GM20000 (cell line): Measurements from ENCODE around the gene TDRD6.

Source experiments
- DNase-seq: peaks from one replicate; pipeline ENCODE4 v3.0.0; 2012; ENCODE audit warnings: low spot score
- CTCF ChIP-seq: IDR thresholded peaks from 2 replicates; pipeline ENCODE4 v1.5.1; 2012; ENCODE audit warnings: mild to moderate bottlenecking, control low read depth; ENCODE audit errors: extremely low read depth, missing control alignments

The TDRD6 gene

GRCh38 chr6:46745973-46746372, 58.3 kb downstream of the TDRD6 start:
- no peak for TF ChIP-seq CTCF
- no peak for DNase-seq

- TF ChIP-seq CTCF, result no peak
- DNase-seq, result no peak
Measured at GRCh38 chr6:46746696-46747095, 59.0 kb downstream of the TDRD6 start, which contains the start of gene ANKRD66. Gene ANKRD66, plus strand, starts transcription at chr6:46746933. Its CDS starts 5,016 bp downstream, at chr6:46751949.

GRCh38 chr6:46748940-46749503, 61.3 kb downstream of the TDRD6 start:
- no peak for DNase-seq
- TF ChIP-seq CTCF, result no peak

GRCh38 chr6:46749731-46750130, 62.0 kb downstream of the TDRD6 start:
- DNase-seq, result no peak
- no peak for TF ChIP-seq CTCF

GRCh38 chr6:46751658-46752057, 64.0 kb downstream of the TDRD6 start:
- no peak for DNase-seq
- no peak for TF ChIP-seq CTCF
